ENCODE data around the gene EML4.

The EML4 gene

GRCh38 chr2:42197792-42198191 lies 28.6 kb downstream of the EML4 start:
- DNase-seq = no peak

- no peak for DNase-seq
These were observed 29.3 kb downstream of the EML4 start for GRCh38 chr2:42198466-42198865.

GRCh38 chr2:42199002-42199401 lies 29.8 kb downstream of the EML4 start:
- no peak for DNase-seq

- no peak for DNase-seq
These were observed 30.5 kb downstream of the EML4 start for GRCh38 chr2:42199626-42200025.

GRCh38 chr2:42200926-42201855 lies 32.0 kb downstream of the EML4 start:
- no peak for DNase-seq

GRCh38 chr2:42202634-42203008 lies 33.5 kb downstream of the EML4 start:
- DNase-seq = no peak

GRCh38 chr2:42203792-42204191 lies 34.6 kb downstream of the EML4 start:
- no peak for DNase-seq

- DNase-seq = no peak
These were observed 36.2 kb downstream of the EML4 start for GRCh38 chr2:42205337-42205736.

- no peak for DNase-seq
These were observed 38.7 kb downstream of the EML4 start for GRCh38 chr2:42207826-42208225.

- no peak for DNase-seq
These were observed 41.0 kb downstream of the EML4 start for GRCh38 chr2:42210203-42210602.

GRCh38 chr2:42211291-42211690 lies 42.1 kb downstream of the EML4 start:
- DNase-seq = no peak

GRCh38 chr2:42214669-42215068 lies 45.5 kb downstream of the EML4 start:
- DNase-seq = no peak

- no peak for DNase-seq
These were observed 47.5 kb downstream of the EML4 start for GRCh38 chr2:42216694-42217093.

- no peak for DNase-seq
These were observed 48.2 kb downstream of the EML4 start for GRCh38 chr2:42217307-42217706.

- DNase-seq = no peak
These were observed 48.8 kb downstream of the EML4 start for GRCh38 chr2:42217914-42218313.

- DNase-seq = no peak
These were observed 49.6 kb downstream of the EML4 start for GRCh38 chr2:42218712-42219111.

GRCh38 chr2:42219160-42219559 lies 50.0 kb downstream of the EML4 start:
- DNase-seq = no peak

GRCh38 chr2:42220566-42220965 lies 51.4 kb downstream of the EML4 start:
- no peak for DNase-seq

GRCh38 chr2:42223067-42223854 lies 54.1 kb downstream of the EML4 start:
- DNase-seq = no peak

GRCh38 chr2:42223855-42224268 lies 54.7 kb downstream of the EML4 start:
- DNase-seq = no peak

- no peak for DNase-seq
These were observed 55.4 kb downstream of the EML4 start for GRCh38 chr2:42224422-42225067.

- no peak for DNase-seq
These were observed 56.4 kb downstream of the EML4 start for GRCh38 chr2:42225573-42225972.

- DNase-seq = no peak
These were observed 58.3 kb downstream of the EML4 start for GRCh38 chr2:42227491-42227890.

GRCh38 chr2:42228101-42228500 lies 58.9 kb downstream of the EML4 start:
- no peak for DNase-seq

Data from CD4-positive, alpha-beta T cell treated with Interleukin-1 beta for 1 hour (primary cell).